Panc1 (cell line): ENCODE results near the gene GLT8D2.

Experiments
- CTCF ChIP-seq: fragments of 450-650 bp; IDR thresholded peaks from 2 replicates; pipeline ENCODE4 v1.5.1; 2017; ENCODE audit warnings: mild to moderate bottlenecking
- POLR2AphosphoS5 ChIP-seq: IDR thresholded peaks from 2 replicates; pipeline ENCODE4 v1.6.1; 2012; ENCODE audit warnings: mild to moderate bottlenecking, low read depth, low read length, moderate library complexity
- REST ChIP-seq, 2 experiments: IDR thresholded peaks; 2 replicates each; pipeline ENCODE4 v1.6.1; 2011 to 2012; ENCODE audit warnings: low read depth in 2 of 2, control low read depth in 1 of 2, low read length in 1 of 2, mild to moderate bottlenecking in 1 of 2, moderate library complexity in 1 of 2; ENCODE audit not compliant: insufficient read depth in 1 of 2
- SIN3A ChIP-seq: IDR thresholded peaks from 2 replicates; pipeline ENCODE4 v1.6.1; 2012; ENCODE audit warnings: low read depth, mild to moderate bottlenecking, low read length, moderate library complexity, borderline replicate concordance; ENCODE audit not compliant: insufficient read depth
- TCF7L2 ChIP-seq: IDR thresholded peaks from 2 replicates; pipeline ENCODE4 v1.6.1; 2011; ENCODE audit warnings: mild to moderate bottlenecking, low read depth, low read length, inconsistent platforms

- TF ChIP-seq POLR2AphosphoS5 = no peak
- TF ChIP-seq REST (IDR thresholded peaks at IDR 0.05; ENCODE audit: insufficient read depth in 1 of 2, low read depth in 2 of 2, low read length in 1 of 2) = no peak
- no peak for TF ChIP-seq CTCF
- no peak for TF ChIP-seq SIN3A
- no peak for TF ChIP-seq TCF7L2
Measured at GRCh38 chr12:104006929-104007328, 43.1 kb downstream of the GLT8D2 start.
